GM12873 (cell line): ENCODE results near the gene ZNF519.
"Not testable (repeated sequence)": the region's sequence is repeated elsewhere in the genome, so short reads cannot be mapped to it uniquely, and the experiment has no call there.

Source experiments
- TF ChIP-seq, protein P1 (sequence below): IDR thresholded peaks from 2 replicates; pipeline ENCODE4 v1.5.1; 2012; ENCODE audit warnings: low read depth, mild to moderate bottlenecking, moderate library complexity, low read length, control low read depth; ENCODE audit not compliant: insufficient read depth; ENCODE audit errors: missing control alignments

ZNF519 gene

GRCh38 chr18:14132271-14132700 lies at the start of gene ZNF519:
Gene ZNF519 (minus strand): TSS chr18:14132435. CDS start chr18:14132277, 158 bp downstream.
- TF ChIP-seq, protein P1, sequence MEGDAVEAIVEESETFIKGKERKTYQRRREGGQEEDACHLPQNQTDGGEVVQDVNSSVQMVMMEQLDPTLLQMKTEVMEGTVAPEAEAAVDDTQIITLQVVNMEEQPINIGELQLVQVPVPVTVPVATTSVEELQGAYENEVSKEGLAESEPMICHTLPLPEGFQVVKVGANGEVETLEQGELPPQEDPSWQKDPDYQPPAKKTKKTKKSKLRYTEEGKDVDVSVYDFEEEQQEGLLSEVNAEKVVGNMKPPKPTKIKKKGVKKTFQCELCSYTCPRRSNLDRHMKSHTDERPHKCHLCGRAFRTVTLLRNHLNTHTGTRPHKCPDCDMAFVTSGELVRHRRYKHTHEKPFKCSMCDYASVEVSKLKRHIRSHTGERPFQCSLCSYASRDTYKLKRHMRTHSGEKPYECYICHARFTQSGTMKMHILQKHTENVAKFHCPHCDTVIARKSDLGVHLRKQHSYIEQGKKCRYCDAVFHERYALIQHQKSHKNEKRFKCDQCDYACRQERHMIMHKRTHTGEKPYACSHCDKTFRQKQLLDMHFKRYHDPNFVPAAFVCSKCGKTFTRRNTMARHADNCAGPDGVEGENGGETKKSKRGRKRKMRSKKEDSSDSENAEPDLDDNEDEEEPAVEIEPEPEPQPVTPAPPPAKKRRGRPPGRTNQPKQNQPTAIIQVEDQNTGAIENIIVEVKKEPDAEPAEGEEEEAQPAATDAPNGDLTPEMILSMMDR: not testable (repeated sequence)

GRCh38 chr18:14179306-14179705 lies 47.1 kb upstream of the ZNF519 start:
- TF ChIP-seq, protein P1: no peak

DNA sequence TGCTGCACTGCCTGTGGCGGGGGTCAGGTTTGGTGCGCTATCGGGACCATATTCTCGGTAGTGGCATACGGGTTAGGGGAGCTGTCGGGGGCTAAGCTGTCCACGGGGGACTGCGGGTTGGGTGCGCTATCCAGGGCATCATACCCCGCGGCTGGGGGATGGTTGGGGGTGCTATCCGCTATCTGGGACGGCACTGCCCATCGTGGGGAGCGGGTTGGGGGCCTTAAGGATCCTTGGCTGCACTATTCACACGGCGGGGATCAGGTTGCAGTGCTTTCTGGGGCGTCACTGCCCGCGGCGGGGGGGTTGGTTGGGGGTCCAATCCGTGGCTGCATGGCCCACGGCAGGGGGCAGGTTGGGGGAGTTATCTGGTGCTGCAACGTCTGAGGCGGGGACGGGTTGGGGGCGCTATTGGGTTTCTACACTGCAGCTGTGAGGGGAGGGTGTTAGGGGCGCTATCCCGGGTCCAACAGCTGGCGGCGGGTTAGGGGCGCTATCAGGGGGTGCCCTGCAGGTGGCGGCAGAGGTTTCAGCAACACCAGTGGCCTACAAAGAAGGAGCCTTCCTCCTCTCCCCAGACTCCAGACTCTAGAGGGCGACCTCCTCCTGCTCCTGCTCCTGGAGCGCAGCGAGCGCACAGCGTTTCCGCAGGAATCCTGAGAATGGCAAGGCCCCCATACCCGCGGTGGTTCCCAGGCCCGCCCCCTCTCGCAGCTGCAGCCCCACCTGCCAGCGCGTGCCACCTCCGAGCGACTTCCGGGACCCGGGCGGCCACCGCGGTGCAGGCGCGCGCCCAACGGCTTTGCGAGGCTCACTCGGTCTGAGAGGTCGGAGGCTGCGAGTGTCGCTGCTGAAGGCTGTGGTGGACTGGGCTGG lies 46.3 kb upstream of the ZNF519 start:
- TF ChIP-seq, protein P1: peak; percentile 56

- TF ChIP-seq, protein P1: no peak
Measured at GRCh38 chr18:14174706-14175085, 42.5 kb upstream of the ZNF519 start.

GRCh38 chr18:14144628-14144895 lies 12.3 kb upstream of the ZNF519 start:
- TF ChIP-seq, protein P1: no peak

GRCh38 chr18:14124689-14125088 lies 7.5 kb downstream of the ZNF519 start:
- TF ChIP-seq, protein P1: no peak

DNA sequence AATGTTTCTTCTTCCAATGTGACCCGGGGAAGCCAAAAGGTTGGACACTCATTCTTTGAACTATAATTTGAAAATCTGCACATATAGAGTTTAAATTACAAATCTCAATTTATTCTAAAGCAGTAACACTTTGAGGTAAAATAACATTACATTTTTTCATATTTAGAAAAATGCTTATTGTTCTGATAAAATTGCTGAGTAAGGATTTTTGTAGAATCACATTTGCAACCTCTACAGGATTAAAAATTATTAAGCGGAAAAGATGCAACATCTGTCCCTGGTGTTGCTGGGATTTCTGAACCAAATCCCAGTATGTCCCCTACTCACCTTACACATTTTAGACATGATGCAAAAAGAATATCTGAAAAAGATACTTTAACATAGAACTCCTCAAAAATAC lies 10.1 kb downstream of the ZNF519 start:
- TF ChIP-seq, protein P1: no peak
